ENCODE results near the gene CHCHD1.
A peak's percentile ranks its signal among the peaks of the same experiment; 100 is the strongest.
"Not testable (repeated sequence)": the region's sequence is repeated elsewhere in the genome, so short reads cannot be mapped to it uniquely, and the experiment has no call there.

The CHCHD1 gene

GRCh38 chr10:73796035-73796434 is 14.2 kb downstream of the CHCHD1 start:
- DNase-seq: not testable (repeated sequence)

- DNase-seq: no peak
These were observed 14.9 kb downstream of the CHCHD1 start for GRCh38 chr10:73796766-73797165.

GRCh38 chr10:73797324-73798025 is 15.6 kb downstream of the CHCHD1 start:
- no peak for DNase-seq

- no peak for DNase-seq
These were observed 16.2 kb downstream of the CHCHD1 start for GRCh38 chr10:73798087-73798486.

GRCh38 chr10:73798927-73799560 is 17.2 kb downstream of the CHCHD1 start:
- DNase-seq: no peak

GRCh38 chr10:73799899-73800559 is 18.2 kb downstream of the CHCHD1 start:
- no peak for DNase-seq

GRCh38 chr10:73800560-73801252 is 18.9 kb downstream of the CHCHD1 start:
- DNase-seq: no peak

GRCh38 chr10:73801253-73801590 is 19.4 kb downstream of the CHCHD1 start:
- DNase-seq: no peak

- DNase-seq: no peak
These were observed 20.6 kb downstream of the CHCHD1 start for GRCh38 chr10:73802276-73802991.

- DNase-seq: no peak
These were observed 21.9 kb downstream of the CHCHD1 start for GRCh38 chr10:73803680-73804286.

GRCh38 chr10:73806176-73806950 is 24.5 kb downstream of the CHCHD1 start:
- DNase-seq: no peak

- DNase-seq: no peak
These were observed 25.6 kb downstream of the CHCHD1 start for GRCh38 chr10:73807471-73807870.

- DNase-seq: no peak
These were observed 26.4 kb downstream of the CHCHD1 start for GRCh38 chr10:73808021-73808815.

GRCh38 chr10:73809061-73809818 is 27.4 kb downstream of the CHCHD1 start:
- DNase-seq: no peak

GRCh38 chr10:73810358-73810734 is 28.5 kb downstream of the CHCHD1 start:
- DNase-seq: no peak

GRCh38 chr10:73810735-73811465 is 29.1 kb downstream of the CHCHD1 start:
- peak; percentile 16 for DNase-seq

GRCh38 chr10:73812657-73813056 is 30.8 kb downstream of the CHCHD1 start:
- no peak for DNase-seq

- no peak for DNase-seq
These were observed 31.5 kb downstream of the CHCHD1 start for GRCh38 chr10:73813333-73813732.

GRCh38 chr10:73814276-73814895 is 32.5 kb downstream of the CHCHD1 start:
- no peak for DNase-seq
